DND-41 (cell line): ENCODE results near the gene ZXDC.

Experiments used
- ATAC-seq: fragments of 200-7000 bp; cut with Tn5 transposase; 3 replicates; pipeline ENCODE4 v1.9.1; 2021; ENCODE audit warnings: low read depth; ENCODE audit not compliant: insufficient read depth
- DNase-seq: peaks from one replicate; pipeline ENCODE4 v3.0.0-alpha.2; 2020
- H2AFZ ChIP-seq: 2 replicates; pipeline ENCODE4 v1.6.0; 2012; ENCODE audit warnings: low read depth, low read length
- H3K27ac ChIP-seq: 2 replicates; pipeline ENCODE4 v1.5.1; 2012; ENCODE audit warnings: low read length, inconsistent platforms
- H3K27me3 ChIP-seq: fragments of 200-600 bp; sonication (generic); 2 replicates; pipeline ENCODE4 v1.6.0; 2012; ENCODE audit warnings: low read length, mild to moderate bottlenecking, inconsistent platforms; ENCODE audit not compliant: insufficient read depth, poor library complexity
- H3K36me3 ChIP-seq: 2 replicates; pipeline ENCODE4 v1.5.1; 2012; ENCODE audit warnings: low read length, inconsistent platforms; ENCODE audit not compliant: insufficient read depth
- H3K4me1 ChIP-seq: 2 replicates; pipeline ENCODE4 v1.5.1; 2012; ENCODE audit warnings: mild to moderate bottlenecking, low read length; ENCODE audit not compliant: insufficient read depth
- H3K4me2 ChIP-seq: 2 replicates; pipeline ENCODE4 v1.6.0; 2012; ENCODE audit warnings: mild to moderate bottlenecking, moderate library complexity, low read length, inconsistent platforms; ENCODE audit not compliant: insufficient read depth
- H3K4me3 ChIP-seq, 2 experiments: fragments of 200-600 bp in 1 of 2; shearing (Covaris generic) in 1 of 2; 2 replicates each; pipeline ENCODE4 v1.5.1; 2012 to 2016; ENCODE audit warnings: inconsistent platforms in 2 of 2, low read length in 2 of 2, mild to moderate bottlenecking in 2 of 2, low read depth in 1 of 2, moderate library complexity in 1 of 2
- H3K79me2 ChIP-seq: 2 replicates; pipeline ENCODE4 v1.6.0; 2012; ENCODE audit warnings: low read length, inconsistent platforms; ENCODE audit not compliant: insufficient read depth
- H3K9ac ChIP-seq: 2 replicates; pipeline ENCODE4 v1.6.0; 2012; ENCODE audit warnings: low read depth, mild to moderate bottlenecking, inconsistent platforms, low read length, moderate library complexity
- H3K9me3 ChIP-seq: 2 replicates; pipeline ENCODE4 v1.5.1; 2012; ENCODE audit warnings: low read length, moderate library complexity, mild to moderate bottlenecking, inconsistent platforms; ENCODE audit not compliant: insufficient read depth, severe bottlenecking
- H4K20me1 ChIP-seq: 2 replicates; pipeline ENCODE4 v1.6.0; 2012; ENCODE audit warnings: low read length; ENCODE audit not compliant: insufficient read depth
- CTCF ChIP-seq: IDR thresholded peaks from 2 replicates; pipeline ENCODE4 v1.5.1; 2012; ENCODE audit warnings: borderline replicate concordance, low read length, moderate library complexity, mild to moderate bottlenecking; ENCODE audit not compliant: poor library complexity, severe bottlenecking; ENCODE audit errors: extremely low read depth
- EZH2 ChIP-seq: IDR thresholded peaks from 3 replicates; pipeline ENCODE4 v1.6.1; 2012; ENCODE audit warnings: borderline replicate concordance, low read depth, mild to moderate bottlenecking, moderate library complexity, low read length, inconsistent platforms; ENCODE audit not compliant: severe bottlenecking

Gene ZXDC

GRCh38 chr3:126501054-126501453, 25.4 kb upstream of the ZXDC start:
- H3K9ac ChIP-seq, result no peak overlapping the region
- no peaks in the 10 kb centered on the region for H3K27me3 ChIP-seq
- no peak overlapping the region for H2AFZ ChIP-seq
- H4K20me1 ChIP-seq, result no peaks in the 10 kb centered on the region
- peaks cover 32% of the 10 kb centered on the region for H3K4me1 ChIP-seq
- ATAC-seq, result no peak
- no peaks in the 10 kb centered on the region for H3K9me3 ChIP-seq
- H3K4me2 ChIP-seq, result no peak overlapping the region
- H3K27ac ChIP-seq, result no peak overlapping the region
- H3K79me2 ChIP-seq, result no peaks in the 10 kb centered on the region
- no peaks in the 10 kb centered on the region for H3K36me3 ChIP-seq
- no peak for DNase-seq
- TF ChIP-seq EZH2, result no peak
- TF ChIP-seq CTCF, result no peak
- no peak overlapping the region for H3K4me3 ChIP-seq

- no peak overlapping the region for H2AFZ ChIP-seq
- no peaks in the 10 kb centered on the region for H3K36me3 ChIP-seq
- DNase-seq (no peak), ATAC-seq (no peak)
- H3K9me3 ChIP-seq, result no peaks in the 10 kb centered on the region
- H3K9ac ChIP-seq, result no peak overlapping the region
- H3K4me1 ChIP-seq, result peaks cover 42% of the 10 kb centered on the region
- TF ChIP-seq CTCF, result no peak
- no peak for TF ChIP-seq EZH2
- no peaks in the 10 kb centered on the region for H4K20me1 ChIP-seq
- H3K27ac ChIP-seq, result no peak overlapping the region
- H3K27me3 ChIP-seq, result no peaks in the 10 kb centered on the region
- no peaks in the 10 kb centered on the region for H3K79me2 ChIP-seq
- H3K4me3 ChIP-seq, result no peak overlapping the region
- no peak overlapping the region for H3K4me2 ChIP-seq
Measured at GRCh38 chr3:126500016-126500415, 24.3 kb upstream of the ZXDC start.

- no peaks in the 10 kb centered on the region for H3K9me3 ChIP-seq
- H3K9ac ChIP-seq, result no peak overlapping the region
- 0 out of 2 replicates have a peak, but pooled peaks cover under 1% of the 10 kb centered on the region for H4K20me1 ChIP-seq
- no peak overlapping the region for H2AFZ ChIP-seq
- no peak overlapping the region for H3K4me2 ChIP-seq
- H3K27me3 ChIP-seq, result no peaks in the 10 kb centered on the region
- no peak for DNase-seq
- H3K36me3 ChIP-seq, result no peaks in the 10 kb centered on the region
- H3K27ac ChIP-seq, result peak overlapping the region; percentile 50; the same call in 1 of the 2 replicates
- H3K4me1 ChIP-seq, result peaks cover 48% of the 10 kb centered on the region
- no peak for ATAC-seq
- no peaks in the 10 kb centered on the region for H3K79me2 ChIP-seq
- no peak for TF ChIP-seq EZH2
- TF ChIP-seq CTCF, result no peak
- H3K4me3 ChIP-seq, result no peak overlapping the region
Measured at GRCh38 chr3:126499401-126499800, 23.7 kb upstream of the ZXDC start.

- H3K27ac ChIP-seq, result peak overlapping the region; percentile 50
- peak; percentile 32 for DNase-seq
- H3K79me2 ChIP-seq, result no peaks in the 10 kb centered on the region
- H3K9ac ChIP-seq, result no peak overlapping the region
- 0 out of 2 replicates have a peak, but pooled peaks cover 4% of the 10 kb centered on the region for H4K20me1 ChIP-seq
- peak; percentile 35 for TF ChIP-seq CTCF
- TF ChIP-seq EZH2, result no peak
- H3K36me3 ChIP-seq, result no peaks in the 10 kb centered on the region
- no peak for ATAC-seq
- peaks cover 53% of the 10 kb centered on the region for H3K4me1 ChIP-seq
- H2AFZ ChIP-seq, result 0 out of 2 replicates have a peak overlapping the region, but pooled peaks have one; percentile 49
- H3K27me3 ChIP-seq, result peaks cover 3% of the 10 kb centered on the region
- no peak overlapping the region for H3K4me3 ChIP-seq
- H3K9me3 ChIP-seq, result no peaks in the 10 kb centered on the region
- H3K4me2 ChIP-seq, result no peak overlapping the region
Measured at GRCh38 chr3:126498929-126499328, 23.2 kb upstream of the ZXDC start.
